Neutrophil (primary cell): ENCODE measurements around the gene CCR2.
A peak's percentile ranks its signal among the peaks of the same experiment; 100 is the strongest.
"Not testable (repeated sequence)": the region's sequence is repeated elsewhere in the genome, so short reads cannot be mapped to it uniquely, and the experiment has no call there.

Source experiments
- H3K27ac ChIP-seq: fragments of 200-600 bp; sonication (generic); 2 replicates; pipeline ENCODE4 v1.5.1; 2016; ENCODE audit warnings: mild to moderate bottlenecking, moderate library complexity
- H3K27me3 ChIP-seq: fragments of 200-600 bp; sonication (generic); 2 replicates; pipeline ENCODE4 v1.6.0; 2016; ENCODE audit warnings: mild to moderate bottlenecking
- H3K36me3 ChIP-seq: fragments of 200-600 bp; sonication (generic); 2 replicates; pipeline ENCODE4 v1.5.1; 2017
- H3K4me1 ChIP-seq, 2 experiments: fragments of 200-600 bp in 1 of 2; sonication (generic) in 1 of 2; 1 replicate in 1 of 2; 2 replicates in 1 of 2; pipeline versions ENCODE4 v1.5.1 to v1.6.1; 2013 to 2016; ENCODE audit warnings: low read depth in 1 of 2, low read length in 1 of 2, mild to moderate bottlenecking in 1 of 2, moderate library complexity in 1 of 2; ENCODE audit not compliant: control insufficient read depth in 1 of 2, insufficient read depth in 1 of 2
- H3K4me3 ChIP-seq, 2 experiments: fragments of 200-600 bp in 1 of 2; sonication (generic) in 1 of 2; 1 replicate in 1 of 2; 2 replicates in 1 of 2; pipeline ENCODE4 v1.5.1; 2013 to 2016; ENCODE audit warnings: low read depth in 1 of 2, low read length in 1 of 2, mild to moderate bottlenecking in 1 of 2, moderate library complexity in 1 of 2
- H3K9me3 ChIP-seq: fragments of 200-600 bp; sonication (generic); 2 replicates; pipeline ENCODE4 v1.5.1; 2016
- CTCF ChIP-seq: fragments of 200-600 bp; sonication (generic); IDR thresholded peaks from 2 replicates; pipeline ENCODE4 v1.5.1; 2016; ENCODE audit warnings: antibody characterized with exemption

The CCR2 gene

DNA sequence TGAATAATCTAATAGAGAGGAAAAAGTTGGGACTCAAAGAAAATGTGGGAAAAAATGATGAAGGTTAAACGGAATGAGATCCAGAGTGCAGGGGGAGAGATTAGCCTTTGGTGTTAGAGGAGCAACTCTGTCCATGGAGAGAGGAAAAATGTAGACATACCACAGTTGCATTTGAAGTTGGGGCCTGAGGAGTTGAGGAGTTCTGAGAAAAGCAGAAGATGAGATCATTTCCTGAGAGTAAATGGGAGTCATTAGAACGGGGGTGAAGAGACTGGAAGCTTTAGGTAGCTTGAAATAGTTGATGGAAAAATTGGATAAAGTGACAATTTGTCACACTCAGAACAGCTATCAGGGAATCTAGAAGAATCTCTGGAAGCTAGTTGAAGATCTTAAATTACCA, 45.6 kb downstream of the CCR2 start:
- no peak for TF ChIP-seq CTCF
- H3K9me3 ChIP-seq, result no peaks in the 10 kb centered on the region
- H3K4me1 ChIP-seq, result peaks cover 23 to 27% of the 10 kb centered on the region in 2 experiments
- no peak overlapping the region for H3K4me3 ChIP-seq
- no peak overlapping the region for H3K27ac ChIP-seq
- H3K27me3 ChIP-seq, result no peaks in the 10 kb centered on the region
- H3K36me3 ChIP-seq, result no peaks in the 10 kb centered on the region

GRCh38 chr3:46400000-46400734, 46.3 kb downstream of the CCR2 start:
- Histone ChIP-seq H3K4me1 (peaks cover 25 to 27% of the 10 kb centered on the region in 2 experiments), H3K27ac (no peak overlapping the region), H3K36me3 (no peaks in the 10 kb centered on the region), H3K9me3 (no peaks in the 10 kb centered on the region), H3K27me3 (no peaks in the 10 kb centered on the region), H3K4me3 (no peak overlapping the region)
- TF ChIP-seq CTCF, result no peak

- H3K9me3 ChIP-seq, result no peaks in the 10 kb centered on the region
- no peak overlapping the region for H3K4me3 ChIP-seq
- no peak overlapping the region for H3K27ac ChIP-seq
- TF ChIP-seq CTCF, result no peak
- no peaks in the 10 kb centered on the region for H3K36me3 ChIP-seq
- no peaks in the 10 kb centered on the region for H3K27me3 ChIP-seq
- peaks cover 25 to 27% of the 10 kb centered on the region in 2 experiments for H3K4me1 ChIP-seq
Observed at GRCh38 chr3:46400846-46401245, 46.9 kb downstream of the CCR2 start.

DNA sequence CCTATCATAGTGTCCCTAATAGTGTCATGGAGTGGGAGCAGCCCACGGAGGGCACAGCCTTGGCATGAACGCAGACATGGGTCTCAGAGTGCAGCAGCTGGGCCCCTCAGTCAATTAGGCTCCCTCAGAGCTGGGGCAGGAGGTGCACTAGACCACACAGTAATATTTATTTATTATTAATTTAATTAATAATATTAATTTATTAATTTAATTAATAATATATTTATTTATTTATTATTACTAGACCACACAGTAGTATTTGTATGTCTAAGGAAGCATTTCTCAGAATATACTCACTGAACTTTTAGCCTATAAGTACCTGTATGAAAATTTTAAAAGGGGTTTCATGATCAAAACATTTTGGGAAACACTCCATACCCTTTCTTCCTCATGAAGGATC, 47.7 kb downstream of the CCR2 start:
- no peak for TF ChIP-seq CTCF
- Histone ChIP-seq H3K9me3 (no peaks in the 10 kb centered on the region), H3K4me3 (no peak overlapping the region), H3K27ac (no peak overlapping the region), H3K4me1 (peaks cover 24 to 27% of the 10 kb centered on the region in 2 experiments), H3K36me3 (no peaks in the 10 kb centered on the region), H3K27me3 (no peaks in the 10 kb centered on the region)

GRCh38 chr3:46402902-46403301, 49.0 kb downstream of the CCR2 start:
- H3K36me3 ChIP-seq, H3K27me3 ChIP-seq, H3K4me3 ChIP-seq, H3K27ac ChIP-seq, H3K9me3 ChIP-seq: not testable (repeated sequence)
- H3K4me1 ChIP-seq, result peaks cover 32 to 33% of the 10 kb centered on the region in 2 experiments

GRCh38 chr3:46405301-46406019, 51.5 kb downstream of the CCR2 start:
- no peak for TF ChIP-seq CTCF
- Histone ChIP-seq H3K36me3 (no peaks in the 10 kb centered on the region), H3K27ac (peak overlapping the region; percentile 83), H3K4me1 (peaks cover 33 to 34% of the 10 kb centered on the region in 2 experiments), H3K27me3 (no peaks in the 10 kb centered on the region), H3K4me3 (no peak overlapping the region), H3K9me3 (no peaks in the 10 kb centered on the region)
